ENCODE measurements around the gene NAALADL1.

NAALADL1 gene

GRCh38 chr11:65083134-65083833, 24.9 kb upstream of the NAALADL1 start:
- no peak for DNase-seq (ENCODE audit: low spot score)

GRCh38 chr11:65078786-65079342, 20.5 kb upstream of the NAALADL1 start:
- no peak for DNase-seq (ENCODE audit: low spot score)

- peak; percentile 79 for DNase-seq (ENCODE audit: low spot score)
These were observed 19.8 kb upstream of the NAALADL1 start for GRCh38 chr11:65078151-65078550.

GRCh38 chr11:65077451-65077850, 19.1 kb upstream of the NAALADL1 start:
- DNase-seq (ENCODE audit: low spot score) = no peak

- no peak for DNase-seq (ENCODE audit: low spot score)
These were observed 14.2 kb upstream of the NAALADL1 start for GRCh38 chr11:65072631-65072966.

GRCh38 chr11:65071907-65072630, 13.7 kb upstream of the NAALADL1 start:
- no peak for DNase-seq (ENCODE audit: low spot score)

- DNase-seq (ENCODE audit: low spot score) = no peak
These were observed 10.9 kb upstream of the NAALADL1 start for GRCh38 chr11:65069217-65069616.

- DNase-seq (ENCODE audit: low spot score) = no peak
These were observed 9.1 kb upstream of the NAALADL1 start for GRCh38 chr11:65067446-65067845.

- DNase-seq (ENCODE audit: low spot score) = no peak
These were observed 8.5 kb upstream of the NAALADL1 start for GRCh38 chr11:65066805-65067291.

GRCh38 chr11:65066315-65066714, 8.0 kb upstream of the NAALADL1 start:
- no peak for DNase-seq (ENCODE audit: low spot score)

- DNase-seq (ENCODE audit: low spot score) = no peak
These were observed 7.5 kb upstream of the NAALADL1 start for GRCh38 chr11:65065851-65066250.

GRCh38 chr11:65064847-65065240, 6.5 kb upstream of the NAALADL1 start:
- DNase-seq (ENCODE audit: low spot score) = no peak

- no peak for DNase-seq (ENCODE audit: low spot score)
These were observed 5.2 kb upstream of the NAALADL1 start for GRCh38 chr11:65063532-65063931.

GRCh38 chr11:65060913-65061408, 2.6 kb upstream of the NAALADL1 start:
- DNase-seq (ENCODE audit: low spot score) = no peak

- DNase-seq (ENCODE audit: low spot score) = no peak
These were observed 1.8 kb upstream of the NAALADL1 start for GRCh38 chr11:65059959-65060824.

GRCh38 chr11:65059523-65059922, 1.2 kb upstream of the NAALADL1 start:
- DNase-seq (ENCODE audit: low spot score) = no peak

- no peak for DNase-seq (ENCODE audit: low spot score)
These were observed 341 bp downstream of the NAALADL1 start for GRCh38 chr11:65058012-65058411.

- DNase-seq (ENCODE audit: low spot score) = no peak
These were observed 827 bp downstream of the NAALADL1 start for GRCh38 chr11:65057526-65057925.

- DNase-seq (ENCODE audit: low spot score) = no peak
These were observed 1.4 kb downstream of the NAALADL1 start for GRCh38 chr11:65056999-65057398.

- no peak for DNase-seq (ENCODE audit: low spot score)
These were observed 2.8 kb downstream of the NAALADL1 start for GRCh38 chr11:65055538-65055937.

GRCh38 chr11:65053827-65054508, 4.4 kb downstream of the NAALADL1 start:
- no peak for DNase-seq (ENCODE audit: low spot score)

All from CD4-positive, alpha-beta T cell treated with Interleukin-15 for 4 hours (primary cell).